IPS-18a (cell line): Measurements from ENCODE around the gene ZBTB42.

Source experiments
- H3K27ac ChIP-seq: one replicate; pipeline ENCODE4 v1.5.1; 2013; ENCODE audit warnings: low read length
- H3K27me3 ChIP-seq: one replicate; pipeline ENCODE4 v1.6.1; 2013; ENCODE audit warnings: mild to moderate bottlenecking, low read length; ENCODE audit not compliant: control insufficient read depth, insufficient read depth
- H3K36me3 ChIP-seq: one replicate; pipeline ENCODE4 v1.6.1; 2013; ENCODE audit warnings: low read depth, low read length; ENCODE audit not compliant: control insufficient read depth
- H3K4me1 ChIP-seq: one replicate; pipeline ENCODE4 v1.6.1; 2013; ENCODE audit warnings: low read depth, low read length; ENCODE audit not compliant: control insufficient read depth
- H3K4me3 ChIP-seq: one replicate; pipeline ENCODE4 v1.5.1; 2013; ENCODE audit warnings: low read length
- H3K9ac ChIP-seq: one replicate; pipeline ENCODE4 v1.6.1; 2013; ENCODE audit warnings: mild to moderate bottlenecking, low read length, moderate library complexity
- H3K9me3 ChIP-seq: one replicate; pipeline ENCODE4 v1.6.1; 2013; ENCODE audit warnings: low read depth, low read length; ENCODE audit not compliant: control insufficient read depth

The ZBTB42 gene

GRCh38 chr14:104845834-104846441, 45.0 kb downstream of the ZBTB42 start:
- no peak overlapping the region for H3K9ac ChIP-seq
- H3K4me1 ChIP-seq = peaks cover 3% of the 10 kb centered on the region
- H3K4me3 ChIP-seq = no peak overlapping the region
- H3K9me3 ChIP-seq = no peaks in the 10 kb centered on the region
- H3K36me3 ChIP-seq = no peaks in the 10 kb centered on the region
- peaks cover 38% of the 10 kb centered on the region for H3K27me3 ChIP-seq
- H3K27ac ChIP-seq = no peak overlapping the region

- Histone ChIP-seq H3K4me1 (peaks cover 5% of the 10 kb centered on the region), H3K9me3 (no peaks in the 10 kb centered on the region)
Observed at GRCh38 chr14:104852280-104852663, 51.4 kb downstream of the ZBTB42 start.

More at GRCh38 chr14:104852280-104852663, 51.4 kb downstream of the ZBTB42 start:
- Histone ChIP-seq H3K9ac (no peak overlapping the region), H3K36me3 (no peaks in the 10 kb centered on the region), H3K27me3 (no peaks in the 10 kb centered on the region), H3K4me3 (no peak overlapping the region), H3K27ac (no peak overlapping the region)
